Femur (tissue), 1 donor: ENCODE measurements around the gene PHF10.

Source experiments
- DNase-seq: peaks from one replicate; pipeline ENCODE4 v3.0.0-alpha.2; 2017

Gene PHF10

GRCh38 chr6:169669889-169670288 is 54.4 kb downstream of the PHF10 start:
- no peak for DNase-seq

- no peak for DNase-seq
These were observed 55.2 kb downstream of the PHF10 start for GRCh38 chr6:169669147-169669546.

GRCh38 chr6:169668203-169668847 is 56.0 kb downstream of the PHF10 start:
- no peak for DNase-seq

GRCh38 chr6:169667716-169668115 is 56.6 kb downstream of the PHF10 start:
- DNase-seq = no peak

- no peak for DNase-seq
These were observed 57.9 kb downstream of the PHF10 start for GRCh38 chr6:169666441-169666840.

GRCh38 chr6:169665289-169665688 is 59.0 kb downstream of the PHF10 start:
- no peak for DNase-seq

GRCh38 chr6:169664227-169664626 is 60.1 kb downstream of the PHF10 start:
- DNase-seq = no peak

GRCh38 chr6:169663468-169663867 is 60.8 kb downstream of the PHF10 start:
- no peak for DNase-seq

GRCh38 chr6:169661391-169661756 is 62.9 kb downstream of the PHF10 start:
- no peak for DNase-seq

- no peak for DNase-seq
These were observed 63.4 kb downstream of the PHF10 start for GRCh38 chr6:169660751-169661390.

- no peak for DNase-seq
These were observed 64.3 kb downstream of the PHF10 start for GRCh38 chr6:169659820-169660610.

- DNase-seq = no peak
These were observed 67.1 kb downstream of the PHF10 start for GRCh38 chr6:169657284-169657610.

- no peak for DNase-seq
These were observed 67.6 kb downstream of the PHF10 start for GRCh38 chr6:169656546-169657283.

- DNase-seq = peak; percentile 89
These were observed 69.5 kb downstream of the PHF10 start for GRCh38 chr6:169654598-169655391.
